Measurements from ENCODE around the gene PARP12. TPM values are rescaled to one million over a fixed set of nuclear protein-coding genes. Genes with fewer than 3 reads are reported as not detected.
"Not testable (repeated sequence)": the region's sequence is repeated elsewhere in the genome, so short reads cannot be mapped to it uniquely, and the experiment has no call there.

The PARP12 gene
- total and polyA plus RNA-seq, 2 of the 8 experiments (the other 6 are each of a cell fraction or from before 2014, with no cell fraction given) = 9.0 to 21.5 TPM

GRCh38 chr7:140062528-140063299 lies at the start of gene PARP12 (continued):
- TF ChIP-seq SP1 (IDR thresholded peaks at IDR 0.05; ENCODE audit: low read depth, low read length) = no peak
- TF ChIP-seq SIX5 (IDR thresholded peaks at IDR 0.05; ENCODE audit: low read depth, low read length) = no peak
- no peak for TF ChIP-seq RFX5 (IDR thresholded peaks at IDR 0.05; ENCODE audit: borderline replicate concordance, low read depth, low read length)
- peak; percentile 59 for TF ChIP-seq PHF8 (conservative IDR thresholded peaks at IDR 0.05; ENCODE audit: low read depth, low read length)
- TF ChIP-seq GTF2F1 (IDR thresholded peaks at IDR 0.05; ENCODE audit: borderline replicate concordance, low read depth, low read length) = no peak
- TF ChIP-seq CEBPB (IDR thresholded peaks at IDR 0.05; ENCODE audit: low read depth, low read length) = no peak
- no peak for TF ChIP-seq KDM1A (IDR thresholded peaks at IDR 0.05; ENCODE audit: borderline replicate concordance, low read length)
- peak; percentile 95 for TF ChIP-seq RBBP5 (IDR thresholded peaks at IDR 0.05; ENCODE audit: borderline replicate concordance, low read depth, low read length)
- no peak for TF ChIP-seq SIRT6 (IDR thresholded peaks at IDR 0.05; ENCODE audit: low read length)
- TF ChIP-seq GABPA (IDR thresholded peaks at IDR 0.05; ENCODE audit: borderline replicate concordance, insufficient read depth, low read length) = no peak

- H3K9me3 ChIP-seq (ENCODE audit: insufficient read depth in 2 of 2, low read depth in 1 of 2, low read length in 1 of 2); H4K5ac ChIP-seq (ENCODE audit: insufficient read length, low read depth, low read length); H3K27me3 ChIP-seq (replicated peaks in 1 of 4; ENCODE audit: control insufficient read depth in 3 of 4, extremely low read depth in 1 of 4, insufficient read depth in 3 of 4, low read length in 3 of 4); POLR2A ChIA-PET (ENCODE audit: partially characterized antibody); H3K56ac ChIP-seq (replicated peaks; ENCODE audit: insufficient read length, low read depth, low read length); H2BK12ac ChIP-seq (ENCODE audit: low read depth, low read length); H3K4ac ChIP-seq (replicated peaks; ENCODE audit: insufficient read length, low read depth, low read length); H2AFZ ChIP-seq (ENCODE audit: low read length); H3K18ac ChIP-seq (ENCODE audit: extremely low read depth, low read length); H3K27ac ChIP-seq (ENCODE audit: low read depth, low read length); H2AK5ac ChIP-seq (ENCODE audit: low read depth, low read length); H4K20me1 ChIP-seq (replicated peaks in 1 of 2; ENCODE audit: control insufficient read depth in 1 of 2, insufficient read depth in 2 of 2, low read length in 2 of 2); H3K23me2 ChIP-seq (ENCODE audit: low read depth, low read length); DNase-seq (ENCODE audit: low read depth in 1 of 2, low spot score in 2 of 2); H2BK120ac ChIP-seq (replicated peaks; ENCODE audit: low read depth, low read length); H3K4me2 ChIP-seq (ENCODE audit: insufficient read depth in 1 of 2, low read depth in 2 of 2, low read length in 2 of 2); H3K4me1 ChIP-seq (replicated peaks in 1 of 4; ENCODE audit: control insufficient read depth in 3 of 4, insufficient read depth in 4 of 4, low read length in 3 of 4); H4K91ac ChIP-seq (replicated peaks; ENCODE audit: insufficient read length, low read length); H3K79me1 ChIP-seq (ENCODE audit: low read depth, low read length); H2BK5ac ChIP-seq (ENCODE audit: low read depth, low read length); H2BK15ac ChIP-seq (ENCODE audit: low read length); H3K4me3 ChIP-seq (ENCODE audit: extremely low read depth in 1 of 4, insufficient read depth in 2 of 4, low read depth in 3 of 4, low read length in 4 of 4); H4K8ac ChIP-seq (ENCODE audit: extremely low read depth, insufficient read depth, low read length); FAIRE-seq; H3K9ac ChIP-seq (replicated peaks in 1 of 4; ENCODE audit: extremely low read depth in 1 of 4, low read depth in 3 of 4, low read length in 3 of 4); H3K23ac ChIP-seq (ENCODE audit: insufficient read length); H3K14ac ChIP-seq (ENCODE audit: insufficient read length); H3K79me2 ChIP-seq (ENCODE audit: control insufficient read depth in 1 of 2, insufficient read depth in 2 of 2, low read length in 2 of 2); H2BK20ac ChIP-seq (ENCODE audit: low read length): not testable (repeated sequence)
- peaks cover 0 to 20% (median 8%) of the 10 kb centered on the region in 4 experiments; a peak in 4 of 8 replicates for H3K36me3 ChIP-seq (ENCODE audit: control insufficient read depth in 2 of 4, insufficient read depth in 4 of 4, low read length in 3 of 4)
- CTCF ChIA-PET (ENCODE audit: partially characterized antibody) = interaction anchor here (1.6 to 1.7 kb wide), 2 partner anchors 30 to 90 kb away, joined by 3 to 5 read pairs; no protein-coding TSS in a partner anchor
- WGBS, 2 experiments (ENCODE audit: extremely low coverage in 1 of 2, insufficient coverage in 1 of 2, insufficient read length in 1 of 2, insufficient replicate concordance in 2 of 2, low coverage in 1 of 2, low lambda C conversion rate in 2 of 2, missing lambda C conversion rate in 1 of 2) = 92% methylated on average over 8 of the region's 8 CpGs; no CpG with 5 or more reads in 1 of the 2 experiments
Measured at GRCh38 chr7:140108777-140109176, 46.0 kb upstream of the PARP12 start.

All from H1 (cell line).